Measurements from ENCODE around the gene EPO.

The EPO gene

GRCh38 chr7:100679927-100680575, 40.2 kb upstream of the EPO start:
- TF ChIP-seq CTCF (IDR thresholded peaks at IDR 0.05; ENCODE audit: borderline replicate concordance, insufficient read depth, low read depth, low read length): no peak
- H3K4me3 ChIP-seq (ENCODE audit: low read depth, low read length): no peak overlapping the region

GRCh38 chr7:100680576-100681271, 39.5 kb upstream of the EPO start:
- no peak overlapping the region for H3K4me3 ChIP-seq (ENCODE audit: low read depth, low read length)
- no peak for TF ChIP-seq CTCF (IDR thresholded peaks at IDR 0.05; ENCODE audit: borderline replicate concordance, insufficient read depth, low read depth, low read length)

GRCh38 chr7:100681491-100682227, 38.6 kb upstream of the EPO start:
- no peak for TF ChIP-seq CTCF (IDR thresholded peaks at IDR 0.05; ENCODE audit: borderline replicate concordance, insufficient read depth, low read depth, low read length)
- no peak overlapping the region for H3K4me3 ChIP-seq (ENCODE audit: low read depth, low read length)

GRCh38 chr7:100682228-100682741, 38.0 kb upstream of the EPO start:
- TF ChIP-seq CTCF (IDR thresholded peaks at IDR 0.05; ENCODE audit: borderline replicate concordance, insufficient read depth, low read depth, low read length): no peak
- H3K4me3 ChIP-seq (ENCODE audit: low read depth, low read length): no peak overlapping the region

- TF ChIP-seq CTCF (IDR thresholded peaks at IDR 0.05; ENCODE audit: borderline replicate concordance, insufficient read depth, low read depth, low read length): no peak
Measured at GRCh38 chr7:100682991-100683658, 37.1 kb upstream of the EPO start.

GRCh38 chr7:100683659-100684533, 36.4 kb upstream of the EPO start:
- no peak overlapping the region for H3K4me3 ChIP-seq (ENCODE audit: low read depth, low read length)
- TF ChIP-seq CTCF (IDR thresholded peaks at IDR 0.05; ENCODE audit: borderline replicate concordance, insufficient read depth, low read depth, low read length): no peak

More at GRCh38 chr7:100682991-100683658, 37.1 kb upstream of the EPO start:
- H3K4me3 ChIP-seq (ENCODE audit: low read depth, low read length): no peak overlapping the region
